ENCODE results near the gene TRMT1. TPM values are rescaled to one million over a fixed set of nuclear protein-coding genes. Genes with fewer than 3 reads are reported as not detected.
A peak's percentile ranks its signal among the peaks of the same experiment; 100 is the strongest.

The TRMT1 gene
- total and polyA plus RNA-seq, 2 donors (not counting 1 experiment from before 2014, with no cell fraction given), result 91.8 to 281 TPM

- TF ChIP-seq EZH2 (IDR thresholded peaks at IDR 0.05; ENCODE audit: borderline replicate concordance, insufficient read depth, low read depth, low read length, poor library complexity, severe bottlenecking) (no peak), CTCF (IDR thresholded peaks at IDR 0.05) (no peak)
- peak; percentile 6 for ATAC-seq (ENCODE audit: low read depth)
- Mint-ChIP-seq H3K27ac (peak overlapping the region; percentile 98), H3K27me3 (no peaks in the 10 kb centered on the region), H3K9me3 (ENCODE audit: insufficient read depth) (no peaks in the 10 kb centered on the region), H3K4me1 (peaks cover 66% of the 10 kb centered on the region), H3K4me3 (peak overlapping the region; percentile 93)
- Histone ChIP-seq H3K9me3 (ENCODE audit: control extremely low read depth in 1 of 3, control insufficient read depth in 2 of 3, insufficient read depth in 1 of 3, low read length in 2 of 3) (peaks cover 0 to 4% (median 0%) of the 10 kb centered on the region in 3 donors), H3K27ac (ENCODE audit: low read length in 2 of 2) (peak overlapping the region; percentile 79 to 83), H3K36me3 (replicated peaks in 1 of 2; ENCODE audit: control extremely low read depth in 1 of 2, control insufficient read depth in 1 of 2, extremely low read depth in 1 of 2, insufficient read depth in 2 of 2, low read length in 1 of 2) (peaks cover 3 to 29% of the 10 kb centered on the region in 2 experiments), H3K4me3 (ENCODE audit: control extremely low read depth in 1 of 5, extremely low read depth in 1 of 5, insufficient read depth in 1 of 5, low read depth in 2 of 5, low read length in 4 of 5) (peak overlapping the region; percentile 47 to 98 (median 96)), H2AFZ (ENCODE audit: insufficient read depth, low read depth, low read length, poor library complexity, severe bottlenecking) (no peak overlapping the region), H3K4me2 (replicated peaks; ENCODE audit: low read depth, low read length, poor library complexity, severe bottlenecking) (peak overlapping the region; percentile 99), H3K27me3 (replicated peaks in 1 of 4; ENCODE audit: control extremely low read depth in 1 of 4, control insufficient read depth in 3 of 4, insufficient read depth in 4 of 4, low read length in 3 of 4) (no peaks in the 10 kb centered on the region), H3K79me2 (ENCODE audit: control insufficient read depth, insufficient read depth, low read length) (peaks cover 57% of the 10 kb centered on the region), H3K9ac (ENCODE audit: low read length) (peak overlapping the region; percentile 84), H4K20me1 (ENCODE audit: control insufficient read depth, insufficient read depth, low read length, poor library complexity, severe bottlenecking) (peaks cover 34% of the 10 kb centered on the region), H3K4me1 (ENCODE audit: control insufficient read depth in 2 of 2, insufficient read depth in 2 of 2, low read length in 2 of 2) (peaks cover 32 to 71% of the 10 kb centered on the region in 2 donors)
- intact Hi-C loops (cut with micrococcal nuclease), result loop anchor here (1.0 kb wide), 1 partner anchor 109 kb away; no protein-coding TSS in a partner anchor
- DNase-seq, result peak; percentile 90
- ChIA-PET CTCF (interaction anchor here (0.9 to 2.8 kb wide), 4 partner anchors 18 to 122 kb away, joined by 4 to 14 read pairs (median 8); partner anchors contain the start of gene NACC1), POLR2A (interaction anchor here (0.6 to 3.5 kb wide), 8 partner anchors 18 to 1436 kb away, joined by 3 to 21 read pairs (median 5); partner anchors contain the start of genes IER2, NACC1, STX10 and TRMT1)
- 3% methylated on average over 75 of the region's 77 CpGs for WGBS (ENCODE audit: insufficient coverage)
Measured at GRCh38 chr19:13099073-13099999, 17.2 kb downstream of the TRMT1 start.

Data from B cell (primary cell).